MM.1S (cell line): ENCODE measurements around the gene CRTC3.

Experiments used
- EZH2phosphoT487 ChIP-seq: fragments of 300-600 bp; sonication (generic); IDR thresholded peaks from 2 replicates; pipeline ENCODE4 v1.6.1; 2018; ENCODE audit warnings: antibody characterized with exemption, low read length
- TF ChIP-seq, protein P1 (sequence below): fragments of 300-600 bp; sonication (generic); IDR thresholded peaks from 2 replicates; pipeline ENCODE4 v1.5.1; 2016; ENCODE audit warnings: antibody characterized with exemption, low read length, mixed read lengths

GRCh38 chr15:90600954-90601353, 71.2 kb downstream of the CRTC3 start:
- TF ChIP-seq, protein P1, sequence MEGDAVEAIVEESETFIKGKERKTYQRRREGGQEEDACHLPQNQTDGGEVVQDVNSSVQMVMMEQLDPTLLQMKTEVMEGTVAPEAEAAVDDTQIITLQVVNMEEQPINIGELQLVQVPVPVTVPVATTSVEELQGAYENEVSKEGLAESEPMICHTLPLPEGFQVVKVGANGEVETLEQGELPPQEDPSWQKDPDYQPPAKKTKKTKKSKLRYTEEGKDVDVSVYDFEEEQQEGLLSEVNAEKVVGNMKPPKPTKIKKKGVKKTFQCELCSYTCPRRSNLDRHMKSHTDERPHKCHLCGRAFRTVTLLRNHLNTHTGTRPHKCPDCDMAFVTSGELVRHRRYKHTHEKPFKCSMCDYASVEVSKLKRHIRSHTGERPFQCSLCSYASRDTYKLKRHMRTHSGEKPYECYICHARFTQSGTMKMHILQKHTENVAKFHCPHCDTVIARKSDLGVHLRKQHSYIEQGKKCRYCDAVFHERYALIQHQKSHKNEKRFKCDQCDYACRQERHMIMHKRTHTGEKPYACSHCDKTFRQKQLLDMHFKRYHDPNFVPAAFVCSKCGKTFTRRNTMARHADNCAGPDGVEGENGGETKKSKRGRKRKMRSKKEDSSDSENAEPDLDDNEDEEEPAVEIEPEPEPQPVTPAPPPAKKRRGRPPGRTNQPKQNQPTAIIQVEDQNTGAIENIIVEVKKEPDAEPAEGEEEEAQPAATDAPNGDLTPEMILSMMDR = no peak
- no peak for TF ChIP-seq EZH2phosphoT487
